SH-SY5Y (cell line): ENCODE measurements around the gene URM1.

Experiments used
- GATA2 ChIP-seq: IDR thresholded peaks from 2 replicates; pipeline ENCODE4 v1.6.1; 2011; ENCODE audit warnings: mild to moderate bottlenecking, low read depth, low read length
- GATA3 ChIP-seq: IDR thresholded peaks from 2 replicates; pipeline ENCODE4 v1.6.1; 2011; ENCODE audit warnings: low read depth, mild to moderate bottlenecking, low read length, moderate library complexity

Gene URM1

GRCh38 chr9:128421482-128421996 is 50.4 kb downstream of the URM1 start:
- no peak for TF ChIP-seq GATA2
- TF ChIP-seq GATA3 = no peak

GRCh38 chr9:128422783-128423150 is 51.6 kb downstream of the URM1 start:
- no peak for TF ChIP-seq GATA2
- TF ChIP-seq GATA3 = no peak

DNA sequence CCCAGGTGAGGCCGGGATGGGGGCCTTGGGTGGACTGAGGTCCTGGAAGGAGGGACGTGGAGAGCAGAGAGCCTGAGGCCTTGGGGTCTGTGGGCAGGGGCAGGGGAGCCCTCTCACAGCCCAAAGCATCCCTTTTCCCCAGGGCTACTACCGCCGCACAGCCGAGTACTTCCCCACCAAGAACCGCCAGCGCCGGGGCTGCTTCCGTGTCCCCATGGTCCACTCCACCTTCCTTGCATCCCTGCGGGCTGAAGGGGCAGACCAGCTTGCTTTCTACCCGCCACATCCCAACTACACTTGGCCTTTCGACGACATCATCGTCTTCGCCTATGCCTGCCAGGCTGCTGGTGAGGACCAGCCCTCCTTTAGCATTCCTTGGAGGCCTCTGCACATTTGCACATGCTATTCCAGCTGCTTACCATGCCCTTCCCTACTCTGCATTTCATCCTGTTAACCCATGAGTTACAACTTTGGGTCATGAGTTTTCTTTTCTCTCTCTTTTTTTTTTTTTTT is 53.1 kb downstream of the URM1 start:
- no peak for TF ChIP-seq GATA2
- no peak for TF ChIP-seq GATA3

DNA sequence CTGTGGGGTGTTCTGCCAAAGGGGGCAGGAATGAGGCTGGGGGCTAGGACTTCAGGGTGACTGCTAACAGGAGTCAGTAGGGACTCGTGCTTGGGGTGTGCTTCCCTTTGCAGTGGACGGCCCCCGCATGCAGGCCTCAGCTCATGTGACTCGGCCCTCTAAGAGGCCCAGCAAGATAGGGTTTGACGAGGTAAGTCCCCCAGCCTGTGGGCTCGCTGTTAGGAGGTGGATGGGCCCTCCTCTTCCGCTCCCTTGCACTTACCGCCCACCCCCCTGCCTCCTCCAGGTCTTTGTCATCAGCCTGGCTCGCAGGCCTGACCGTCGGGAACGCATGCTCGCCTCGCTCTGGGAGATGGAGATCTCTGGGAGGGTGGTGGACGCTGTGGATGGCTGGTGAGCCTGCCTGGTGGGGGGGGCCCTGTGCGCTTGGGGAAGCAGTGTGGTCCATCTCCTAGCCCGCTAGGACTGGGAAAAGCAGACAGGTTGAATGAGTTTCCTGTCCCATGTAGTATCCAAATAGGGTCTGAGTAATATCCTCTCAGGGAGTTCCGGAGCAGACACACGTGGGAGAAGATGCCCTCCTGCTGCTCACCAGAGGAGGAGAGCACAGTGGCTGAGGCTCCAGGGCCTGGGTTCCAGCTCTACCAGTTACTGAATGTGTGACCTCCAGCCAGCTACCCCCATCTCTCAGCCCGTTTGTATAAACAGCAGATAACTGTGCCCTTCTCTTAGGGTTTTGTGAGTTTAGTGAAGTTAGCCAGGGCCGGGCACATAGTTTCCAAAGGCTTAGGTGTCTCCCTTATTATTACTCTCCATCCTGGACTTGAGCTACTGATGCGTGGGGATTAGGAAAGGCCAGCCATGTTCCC is 57.7 kb downstream of the URM1 start:
- no peak for TF ChIP-seq GATA2
- no peak for TF ChIP-seq GATA3

GRCh38 chr9:128429513-128430086 is 58.4 kb downstream of the URM1 start:
- no peak for TF ChIP-seq GATA3
- TF ChIP-seq GATA2 = no peak

GRCh38 chr9:128431207-128431606 is 60.0 kb downstream of the URM1 start:
- no peak for TF ChIP-seq GATA3
- TF ChIP-seq GATA2 = no peak

GRCh38 chr9:128434340-128434739 is 63.2 kb downstream of the URM1 start:
- no peak for TF ChIP-seq GATA3
- no peak for TF ChIP-seq GATA2

- TF ChIP-seq GATA2 = no peak
- no peak for TF ChIP-seq GATA3
These were observed 64.4 kb downstream of the URM1 start for GRCh38 chr9:128435611-128436010.

DNA sequence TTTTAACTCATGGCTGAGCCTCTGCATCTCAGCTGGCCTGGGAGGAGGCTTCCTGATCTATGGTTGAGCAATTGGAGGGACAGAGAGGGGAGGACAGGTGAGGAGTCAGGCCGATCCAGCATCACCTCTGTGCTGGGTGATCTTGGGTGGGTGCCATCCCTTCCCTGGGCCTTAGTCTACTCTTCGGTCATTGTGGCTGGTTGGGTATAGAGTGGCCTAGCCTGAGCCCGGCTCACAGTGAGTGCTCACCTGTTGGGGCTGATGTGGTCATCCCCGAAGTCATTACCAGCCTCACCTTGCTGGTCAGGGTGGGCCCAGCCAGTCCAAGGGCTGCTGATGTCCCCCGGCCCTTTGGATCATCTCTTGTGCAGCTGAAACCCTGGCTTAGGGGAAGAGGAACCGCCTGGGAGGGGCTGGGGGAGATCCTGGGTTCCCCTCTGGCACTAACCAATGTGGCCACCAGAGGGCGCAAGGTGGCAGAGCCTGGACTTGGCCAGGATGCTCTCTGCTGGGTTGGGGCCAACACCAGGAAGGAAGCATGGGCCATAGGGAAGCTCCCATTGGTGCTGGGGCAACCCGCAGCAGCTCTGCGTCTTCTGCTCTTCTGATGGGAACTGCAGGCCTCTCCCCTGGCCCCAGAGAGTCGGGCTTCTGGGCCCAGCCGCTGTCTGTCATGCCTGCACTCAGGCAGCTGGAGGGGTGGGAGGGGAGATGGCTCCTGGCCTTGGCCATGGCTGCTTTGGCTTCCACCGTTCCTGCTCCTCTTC is 67.4 kb downstream of the URM1 start:
- TF ChIP-seq GATA3 (no peak), GATA2 (no peak)

GRCh38 chr9:128439273-128439672 is 68.1 kb downstream of the URM1 start:
- TF ChIP-seq GATA3 (no peak), GATA2 (no peak)
